HG02588 (cell line): ENCODE data around the gene LYG2.
"Not testable (repeated sequence)": the region's sequence is repeated elsewhere in the genome, so short reads cannot be mapped to it uniquely, and the experiment has no call there.

Experiments
- ATAC-seq: cut with Tn5 transposase; IDR thresholded peaks from one replicate; pipeline ENCODE4 v1.9.1; 2021; ENCODE audit warnings: mild to moderate bottlenecking, moderate library complexity; ENCODE audit not compliant: unreplicated experiment

Gene LYG2

GRCh38 chr2:99201959-99202678, 53.3 kb downstream of the LYG2 start:
- ATAC-seq = no peak

- ATAC-seq = no peak
These were observed 55.2 kb downstream of the LYG2 start for GRCh38 chr2:99200076-99200800.

DNA sequence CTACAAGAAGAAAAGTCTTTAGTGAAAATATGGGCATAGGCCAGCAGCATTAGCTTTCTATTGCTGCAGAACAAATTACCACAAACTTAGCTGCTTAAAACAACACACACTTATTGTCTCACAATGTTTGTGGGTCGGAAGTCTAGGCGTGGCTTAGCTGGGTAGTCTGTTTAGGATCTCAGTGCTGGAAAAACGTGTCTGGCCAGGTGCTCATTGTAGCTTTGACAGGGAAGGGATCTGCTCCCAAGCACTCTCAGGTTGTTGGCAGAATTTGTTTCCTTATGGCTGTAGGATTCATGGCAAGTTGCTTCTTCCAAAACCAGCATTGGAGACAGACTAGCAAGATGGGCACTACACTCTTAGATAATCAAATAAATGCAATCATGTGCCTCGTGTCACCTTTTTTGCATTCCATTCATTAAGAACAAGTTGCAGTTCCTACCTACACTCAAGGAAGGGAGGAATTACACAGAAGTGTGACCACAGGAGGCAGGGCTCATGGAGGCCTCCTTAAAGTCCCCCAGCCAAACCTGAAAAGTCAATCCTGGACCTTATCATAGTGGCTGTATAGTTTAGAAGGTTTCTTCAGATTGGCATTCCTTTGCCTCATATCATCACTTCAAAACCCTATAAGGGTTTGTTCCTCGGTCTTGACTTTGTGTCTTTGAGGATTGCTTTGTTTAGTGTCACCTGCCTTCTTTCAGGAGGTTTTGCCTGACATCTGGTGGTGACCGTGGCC, 57.2 kb downstream of the LYG2 start:
- ATAC-seq = no peak

- ATAC-seq = not testable (repeated sequence)
These were observed 63.1 kb downstream of the LYG2 start for GRCh38 chr2:99192364-99192763.
